GM12865 (cell line): ENCODE results near the gene ANKH.
"Not testable (repeated sequence)": the region's sequence is repeated elsewhere in the genome, so short reads cannot be mapped to it uniquely, and the experiment has no call there.

ENCODE experiments used
- DNase-seq: peaks from one replicate; pipeline ENCODE4 v3.0.0; 2010; ENCODE audit warnings: low read depth
- H3K4me3 ChIP-seq: 2 replicates; pipeline ENCODE4 v1.5.1; 2011; ENCODE audit warnings: mild to moderate bottlenecking, low read depth, low read length, control low read depth
- TF ChIP-seq, protein P1 (sequence below): IDR thresholded peaks from 2 replicates; pipeline ENCODE4 v1.5.1; 2011; ENCODE audit warnings: low read length, control low read depth, low read depth, inconsistent platforms; ENCODE audit not compliant: insufficient read depth; ENCODE audit errors: missing control alignments

The ANKH gene

DNA sequence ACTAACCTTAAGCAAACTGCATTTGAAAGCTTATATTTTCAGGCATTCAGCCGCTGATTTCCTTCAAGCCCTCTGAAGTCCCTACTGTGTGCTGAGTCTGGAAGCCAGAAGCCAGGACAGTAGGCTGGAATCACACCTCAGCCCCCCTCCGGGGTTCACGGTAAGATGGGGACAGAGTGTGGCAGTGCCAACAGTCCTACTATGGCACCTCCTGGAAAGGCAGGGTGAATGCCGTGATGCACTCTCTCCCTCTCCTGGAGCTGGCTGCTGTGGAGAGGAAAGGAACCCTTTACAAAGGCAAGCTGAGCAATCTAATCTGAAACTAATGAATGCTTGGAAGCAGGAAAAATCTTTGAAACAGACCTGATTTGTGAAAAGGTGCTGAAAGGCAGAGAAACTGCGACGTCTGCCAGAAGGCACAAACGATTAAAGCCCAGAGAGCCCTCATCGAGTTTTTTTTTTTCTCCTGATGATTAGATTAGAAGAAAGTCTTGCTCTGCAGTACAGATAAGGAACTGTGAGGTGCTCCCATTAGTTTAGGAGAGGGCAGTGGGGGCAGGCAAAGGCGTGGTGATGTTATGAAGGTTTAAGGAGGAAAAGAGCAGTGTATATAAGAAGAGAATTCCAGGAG is 21.0 kb downstream of the ANKH start:
- H3K4me3 ChIP-seq = no peak overlapping the region
- no peak for DNase-seq
- TF ChIP-seq, protein P1, sequence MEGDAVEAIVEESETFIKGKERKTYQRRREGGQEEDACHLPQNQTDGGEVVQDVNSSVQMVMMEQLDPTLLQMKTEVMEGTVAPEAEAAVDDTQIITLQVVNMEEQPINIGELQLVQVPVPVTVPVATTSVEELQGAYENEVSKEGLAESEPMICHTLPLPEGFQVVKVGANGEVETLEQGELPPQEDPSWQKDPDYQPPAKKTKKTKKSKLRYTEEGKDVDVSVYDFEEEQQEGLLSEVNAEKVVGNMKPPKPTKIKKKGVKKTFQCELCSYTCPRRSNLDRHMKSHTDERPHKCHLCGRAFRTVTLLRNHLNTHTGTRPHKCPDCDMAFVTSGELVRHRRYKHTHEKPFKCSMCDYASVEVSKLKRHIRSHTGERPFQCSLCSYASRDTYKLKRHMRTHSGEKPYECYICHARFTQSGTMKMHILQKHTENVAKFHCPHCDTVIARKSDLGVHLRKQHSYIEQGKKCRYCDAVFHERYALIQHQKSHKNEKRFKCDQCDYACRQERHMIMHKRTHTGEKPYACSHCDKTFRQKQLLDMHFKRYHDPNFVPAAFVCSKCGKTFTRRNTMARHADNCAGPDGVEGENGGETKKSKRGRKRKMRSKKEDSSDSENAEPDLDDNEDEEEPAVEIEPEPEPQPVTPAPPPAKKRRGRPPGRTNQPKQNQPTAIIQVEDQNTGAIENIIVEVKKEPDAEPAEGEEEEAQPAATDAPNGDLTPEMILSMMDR = no peak

DNA sequence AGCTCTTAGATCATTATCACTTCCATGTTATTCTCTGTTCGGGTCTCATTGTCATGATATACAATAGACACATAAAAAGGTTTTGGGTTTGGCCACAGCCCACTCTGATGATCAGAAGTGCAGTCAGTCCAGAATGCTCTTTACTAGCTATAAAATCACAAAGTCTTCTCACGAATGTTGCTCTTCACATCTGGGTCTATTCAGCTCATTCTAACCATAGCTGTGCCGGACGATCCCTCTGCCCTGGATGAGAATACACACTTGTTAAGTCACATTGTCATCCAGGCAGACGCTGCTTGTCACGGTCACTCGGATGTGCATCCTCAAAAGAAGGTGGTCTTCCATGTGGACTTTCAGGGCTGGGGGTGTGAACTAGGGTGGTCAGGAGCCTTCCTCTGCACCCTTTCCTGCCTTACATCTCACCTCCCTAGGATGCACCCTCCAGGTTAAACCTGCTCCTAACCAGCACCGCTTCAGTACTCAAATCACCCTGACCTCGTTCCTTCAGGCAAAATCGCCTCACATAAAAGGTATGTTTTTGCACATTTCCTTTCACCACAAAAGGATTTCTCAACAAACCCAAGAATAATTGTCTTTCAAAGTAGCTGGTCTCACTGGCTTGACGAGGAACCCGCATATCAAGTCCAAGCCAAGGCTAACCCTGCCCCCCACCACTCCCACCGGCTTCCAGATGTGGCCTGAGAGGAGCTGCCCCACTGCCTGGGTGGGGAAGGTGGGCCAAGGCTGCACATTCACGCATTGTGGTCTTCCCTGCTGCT is 21.9 kb downstream of the ANKH start:
- TF ChIP-seq, protein P1 = no peak
- no peak overlapping the region for H3K4me3 ChIP-seq
- no peak for DNase-seq

DNA sequence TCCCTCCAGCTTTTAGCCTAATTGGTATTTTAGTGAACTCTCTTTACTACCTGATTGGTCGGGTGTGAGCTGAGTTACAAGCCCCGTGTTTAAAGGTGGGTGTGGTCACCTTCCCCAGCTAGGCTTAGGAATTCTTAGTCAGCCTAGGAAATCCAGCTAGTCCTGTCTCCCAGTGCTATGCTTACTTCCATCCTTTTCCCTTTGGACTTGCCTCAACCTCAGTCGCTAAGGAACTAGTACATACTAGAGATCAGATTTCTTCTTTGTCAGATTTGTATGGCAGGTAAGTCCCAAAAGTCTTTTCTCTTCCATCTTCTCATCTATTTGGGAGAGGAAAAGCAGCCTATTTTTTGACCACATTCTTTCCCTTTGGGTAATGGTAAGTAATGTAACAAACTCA is 22.6 kb downstream of the ANKH start:
- not testable (repeated sequence) for DNase-seq, H3K4me3 ChIP-seq

GRCh38 chr5:14848385-14848784 is 23.2 kb downstream of the ANKH start:
- no peak overlapping the region for H3K4me3 ChIP-seq
- DNase-seq = no peak
- TF ChIP-seq, protein P1 = no peak

DNA sequence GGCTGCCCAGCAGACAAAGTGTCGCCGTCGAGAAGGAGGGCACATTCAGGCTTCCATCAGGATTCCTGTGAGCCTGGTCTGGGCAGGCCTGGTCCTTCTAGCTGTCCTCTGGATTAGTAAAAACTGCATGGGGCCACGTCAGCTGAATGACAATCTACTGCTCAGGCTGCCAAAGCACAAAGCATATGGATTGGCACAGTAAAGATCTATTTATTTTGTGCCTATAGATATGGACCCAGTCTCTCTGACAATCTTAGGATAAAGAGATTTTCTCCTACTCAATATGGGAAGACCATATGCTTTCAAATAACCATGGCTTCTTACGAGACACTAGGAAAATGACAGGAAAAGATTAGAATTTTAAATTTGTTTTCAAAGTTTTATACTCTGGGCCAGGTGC is 24.1 kb downstream of the ANKH start:
- no peak for DNase-seq
- TF ChIP-seq, protein P1 = no peak
- H3K4me3 ChIP-seq = no peak overlapping the region

GRCh38 chr5:14842117-14842516 is 29.5 kb downstream of the ANKH start:
- no peak overlapping the region for H3K4me3 ChIP-seq
- DNase-seq = no peak
- TF ChIP-seq, protein P1 = no peak

DNA sequence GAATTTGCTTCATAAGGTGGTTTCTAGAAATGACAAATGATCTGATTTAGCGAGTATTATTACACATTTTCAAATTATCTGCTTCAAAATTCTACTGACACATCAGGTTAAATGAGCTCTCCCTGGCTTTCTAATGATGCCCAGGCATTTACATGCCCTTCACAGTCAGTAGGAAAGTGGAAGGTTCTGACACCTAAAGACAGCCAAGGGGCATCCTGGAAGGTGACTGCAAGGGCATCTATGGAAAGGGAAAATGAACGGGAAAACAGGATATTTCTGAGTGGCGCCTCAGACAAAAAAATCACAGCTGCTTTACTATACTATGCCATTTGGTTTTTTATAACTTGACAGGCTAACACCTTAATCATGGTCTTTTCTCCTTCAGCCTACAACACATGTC is 31.0 kb downstream of the ANKH start:
- TF ChIP-seq, protein P1 = no peak
- H3K4me3 ChIP-seq = no peak overlapping the region
- DNase-seq = no peak
